HG02840 (cell line): ENCODE data around the gene VENTX.

Experiments
- ATAC-seq: cut with Tn5 transposase; IDR thresholded peaks from one replicate; pipeline ENCODE4 v1.9.1; 2021; ENCODE audit warnings: mild to moderate bottlenecking, moderate library complexity, moderate number of reproducible peaks; ENCODE audit not compliant: unreplicated experiment, low FRiP score

VENTX gene

GRCh38 chr10:133201151-133201947 is 36.3 kb upstream of the VENTX start:
- no peak for ATAC-seq

GRCh38 chr10:133201948-133202725 is 35.5 kb upstream of the VENTX start:
- ATAC-seq = no peak

- ATAC-seq = no peak
These were observed 34.6 kb upstream of the VENTX start for GRCh38 chr10:133202778-133203651.

GRCh38 chr10:133203652-133204195 is 33.9 kb upstream of the VENTX start:
- ATAC-seq = no peak

- no peak for ATAC-seq
These were observed 33.2 kb upstream of the VENTX start for GRCh38 chr10:133204226-133205015.

GRCh38 chr10:133205146-133205545 is 32.5 kb upstream of the VENTX start:
- ATAC-seq = no peak

GRCh38 chr10:133206356-133207040 is 31.2 kb upstream of the VENTX start:
- ATAC-seq = no peak

- ATAC-seq = no peak
These were observed 30.5 kb upstream of the VENTX start for GRCh38 chr10:133207041-133207600.

- ATAC-seq = no peak
These were observed 30.0 kb upstream of the VENTX start for GRCh38 chr10:133207627-133208026.

GRCh38 chr10:133208466-133208865 is 29.2 kb upstream of the VENTX start:
- ATAC-seq = no peak

- ATAC-seq = no peak
These were observed 28.5 kb upstream of the VENTX start for GRCh38 chr10:133209117-133209516.

GRCh38 chr10:133209641-133210040 is 28.0 kb upstream of the VENTX start:
- no peak for ATAC-seq

- no peak for ATAC-seq
These were observed 27.1 kb upstream of the VENTX start for GRCh38 chr10:133210398-133211140.

GRCh38 chr10:133211141-133211830 is 26.4 kb upstream of the VENTX start:
- ATAC-seq = no peak

- no peak for ATAC-seq
These were observed 25.4 kb upstream of the VENTX start for GRCh38 chr10:133211959-133212852.

- no peak for ATAC-seq
These were observed 24.7 kb upstream of the VENTX start for GRCh38 chr10:133212853-133213494.
